GM12865 (cell line): Measurements from ENCODE around the gene LIPC.

Experiments
- DNase-seq: peaks from one replicate; pipeline ENCODE4 v3.0.0; 2010; ENCODE audit warnings: low read depth
- H3K4me3 ChIP-seq: 2 replicates; pipeline ENCODE4 v1.5.1; 2011; ENCODE audit warnings: mild to moderate bottlenecking, low read depth, low read length, control low read depth
- TF ChIP-seq, protein P1 (sequence below): IDR thresholded peaks from 2 replicates; pipeline ENCODE4 v1.5.1; 2011; ENCODE audit warnings: low read length, control low read depth, low read depth, inconsistent platforms; ENCODE audit not compliant: insufficient read depth; ENCODE audit errors: missing control alignments

Gene LIPC

DNA sequence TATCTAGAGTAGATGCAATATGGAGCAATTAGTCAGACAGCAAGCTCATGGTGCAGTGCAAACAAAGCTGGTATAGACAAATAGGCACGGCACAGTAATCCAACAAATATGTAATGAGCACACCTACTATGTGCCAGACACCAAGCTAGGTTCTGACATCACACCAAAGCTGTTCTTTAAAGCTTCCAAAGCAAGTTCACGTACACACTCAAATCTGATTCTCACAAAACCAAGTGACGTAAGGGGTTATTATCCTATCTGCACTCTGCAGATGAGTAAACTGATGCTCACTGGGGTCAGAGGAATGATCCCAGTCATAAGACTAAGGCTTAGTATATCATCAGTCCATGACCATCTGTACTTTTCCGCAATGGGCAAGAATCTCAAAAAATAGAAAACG, 27.8 kb upstream of the LIPC start:
- TF ChIP-seq, protein P1, sequence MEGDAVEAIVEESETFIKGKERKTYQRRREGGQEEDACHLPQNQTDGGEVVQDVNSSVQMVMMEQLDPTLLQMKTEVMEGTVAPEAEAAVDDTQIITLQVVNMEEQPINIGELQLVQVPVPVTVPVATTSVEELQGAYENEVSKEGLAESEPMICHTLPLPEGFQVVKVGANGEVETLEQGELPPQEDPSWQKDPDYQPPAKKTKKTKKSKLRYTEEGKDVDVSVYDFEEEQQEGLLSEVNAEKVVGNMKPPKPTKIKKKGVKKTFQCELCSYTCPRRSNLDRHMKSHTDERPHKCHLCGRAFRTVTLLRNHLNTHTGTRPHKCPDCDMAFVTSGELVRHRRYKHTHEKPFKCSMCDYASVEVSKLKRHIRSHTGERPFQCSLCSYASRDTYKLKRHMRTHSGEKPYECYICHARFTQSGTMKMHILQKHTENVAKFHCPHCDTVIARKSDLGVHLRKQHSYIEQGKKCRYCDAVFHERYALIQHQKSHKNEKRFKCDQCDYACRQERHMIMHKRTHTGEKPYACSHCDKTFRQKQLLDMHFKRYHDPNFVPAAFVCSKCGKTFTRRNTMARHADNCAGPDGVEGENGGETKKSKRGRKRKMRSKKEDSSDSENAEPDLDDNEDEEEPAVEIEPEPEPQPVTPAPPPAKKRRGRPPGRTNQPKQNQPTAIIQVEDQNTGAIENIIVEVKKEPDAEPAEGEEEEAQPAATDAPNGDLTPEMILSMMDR = no peak
- no peak overlapping the region for H3K4me3 ChIP-seq
- DNase-seq = no peak

DNA sequence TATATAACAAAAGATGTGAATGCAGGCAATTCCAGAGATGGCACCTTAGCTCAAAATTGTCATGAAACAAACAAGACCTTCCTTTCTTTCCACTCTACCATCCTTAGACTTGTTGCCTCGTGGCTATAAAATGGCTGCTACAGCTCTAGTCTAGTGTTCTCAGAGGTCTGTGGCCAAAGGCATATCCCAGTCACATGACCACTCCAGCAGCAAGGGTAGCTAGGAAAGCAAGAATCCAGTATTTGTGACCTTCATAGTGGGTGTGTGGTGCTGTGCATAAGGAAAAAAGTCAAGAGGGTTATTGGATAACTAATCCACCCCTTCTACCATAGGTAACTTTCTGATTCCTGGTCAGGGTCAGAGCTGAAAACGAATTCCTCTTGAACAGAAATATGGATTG, 27.1 kb upstream of the LIPC start:
- DNase-seq = no peak
- TF ChIP-seq, protein P1 = no peak
- H3K4me3 ChIP-seq = no peak overlapping the region

DNA sequence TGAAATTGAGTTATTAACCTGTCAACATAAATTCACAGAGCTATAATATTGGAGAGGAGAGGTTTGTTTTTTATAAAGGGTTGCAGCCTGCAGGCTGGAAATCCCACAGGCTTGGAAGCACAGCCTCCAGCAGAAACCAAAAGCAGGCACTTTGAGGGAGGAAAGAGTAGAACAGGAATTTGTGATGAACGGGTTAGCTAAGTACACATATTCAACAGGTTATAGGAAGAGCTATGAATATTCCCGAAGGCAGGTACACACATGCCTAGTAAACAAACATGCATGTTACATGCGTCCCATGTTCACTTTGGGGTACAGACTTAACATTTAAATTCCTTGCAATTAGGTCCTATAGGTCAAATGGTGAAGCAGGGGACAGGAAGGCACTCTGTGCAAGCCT, 25.9 kb upstream of the LIPC start:
- H3K4me3 ChIP-seq = no peak overlapping the region
- no peak for DNase-seq
- TF ChIP-seq, protein P1 = no peak

DNA sequence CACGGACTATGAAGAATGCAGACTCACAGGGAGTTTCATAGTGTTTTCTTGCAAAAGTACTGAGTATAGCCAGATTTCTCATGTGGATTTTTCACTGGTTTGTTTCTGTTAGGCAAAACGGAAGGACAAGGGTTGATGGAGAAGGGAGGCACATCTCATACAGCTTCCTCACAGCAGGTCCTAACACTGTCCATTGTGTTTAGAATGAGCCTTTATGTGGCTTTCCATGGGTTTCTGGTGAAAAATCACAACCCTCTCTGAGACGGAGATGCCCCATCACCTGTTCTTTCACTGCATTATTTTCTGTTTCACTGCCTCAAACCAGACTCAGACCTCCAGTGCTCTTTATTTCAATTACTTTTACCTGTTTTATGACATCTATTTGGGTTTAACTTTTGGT, 25.0 kb upstream of the LIPC start:
- TF ChIP-seq, protein P1 = no peak
- no peak for DNase-seq
- no peak overlapping the region for H3K4me3 ChIP-seq

DNA sequence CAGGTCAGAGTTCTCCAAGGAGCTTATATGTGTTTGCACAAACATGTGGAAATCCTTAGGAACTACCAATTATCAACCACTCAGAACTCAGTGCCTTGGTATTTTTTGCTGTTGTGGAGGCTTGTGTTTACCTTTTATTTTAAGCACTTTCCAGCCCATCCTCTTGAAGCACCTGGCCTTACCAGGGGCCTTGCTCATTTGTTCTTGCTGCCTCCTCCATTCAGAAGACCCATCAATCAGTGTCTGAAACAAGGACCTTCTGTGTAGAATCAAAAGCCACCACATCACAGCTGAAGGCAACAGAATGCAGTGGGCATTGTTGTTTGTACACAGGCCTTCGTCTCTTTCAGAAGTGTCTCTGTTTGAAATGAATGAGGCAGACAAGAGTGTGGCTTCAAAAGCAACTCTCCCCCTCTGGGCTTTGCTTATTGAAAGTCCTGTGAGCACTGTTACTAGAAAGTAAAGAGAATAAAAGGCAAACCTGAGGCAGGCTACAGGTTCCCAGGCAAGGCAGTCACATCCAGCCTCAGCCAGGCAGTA, 24.5 kb upstream of the LIPC start:
- no peak overlapping the region for H3K4me3 ChIP-seq
- no peak for DNase-seq
- TF ChIP-seq, protein P1 = no peak

DNA sequence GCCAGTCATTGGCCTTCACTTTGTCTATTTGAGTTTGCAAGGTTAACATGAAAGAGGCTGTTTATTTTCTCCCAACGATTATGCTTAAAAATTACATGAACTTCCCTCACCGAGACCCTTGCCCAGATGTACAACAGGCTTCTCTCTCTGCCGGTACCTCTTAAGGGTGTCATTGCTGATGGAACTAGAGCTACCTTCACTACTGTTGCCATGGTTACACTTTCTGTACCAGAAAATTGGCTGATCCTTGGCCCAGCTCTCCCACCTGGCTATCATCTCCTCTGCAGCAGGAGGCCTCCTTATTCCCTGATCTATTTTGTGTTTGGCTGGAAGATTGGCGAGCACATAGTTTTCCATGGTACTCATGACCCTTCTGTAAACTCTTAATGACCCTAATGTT, 24.0 kb upstream of the LIPC start:
- no peak overlapping the region for H3K4me3 ChIP-seq
- TF ChIP-seq, protein P1 = no peak
- no peak for DNase-seq

DNA sequence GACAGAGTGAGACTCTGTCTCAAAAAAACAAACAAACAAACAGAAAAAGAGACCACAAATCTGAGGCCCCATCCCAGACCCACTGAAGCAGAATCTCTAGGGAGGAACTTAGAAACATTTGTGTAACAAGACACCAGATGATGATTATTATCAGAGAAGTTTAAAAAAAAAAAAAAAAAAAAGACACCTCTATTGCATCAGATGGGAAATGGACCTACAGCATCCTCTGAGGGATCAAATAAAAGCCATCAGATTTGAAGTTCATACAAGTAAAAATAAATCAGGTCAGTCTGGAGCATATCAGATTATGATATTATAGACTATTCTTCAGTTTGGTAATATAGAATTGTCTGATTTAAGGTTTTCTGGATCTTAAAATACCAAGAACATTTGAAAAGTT, 21.9 kb upstream of the LIPC start:
- H3K4me3 ChIP-seq = no peak overlapping the region
- TF ChIP-seq, protein P1 = no peak
- DNase-seq = no peak
